Suprapubic skin (tissue), 4 donors: ENCODE data around the gene STARD3NL. TPM values are rescaled to one million over a fixed set of nuclear protein-coding genes. Genes with fewer than 3 reads are reported as not detected.
A peak's percentile ranks its signal among the peaks of the same experiment; 100 is the strongest.

Source experiments
- DNase-seq, 2 donors: peaks; one replicate each; pipeline ENCODE4 v3.0.0-alpha.2; 2019; ENCODE audit warnings: low spot score in 2 of 2
- H3K27ac ChIP-seq: fragments of 200-600 bp; sonication (generic); one replicate; pipeline ENCODE4 v1.5.1; 2019
- H3K27me3 ChIP-seq: fragments of 200-600 bp; sonication (generic); one replicate; pipeline ENCODE4 v1.5.1; 2019
- H3K36me3 ChIP-seq: fragments of 200-600 bp; sonication (generic); one replicate; pipeline ENCODE4 v1.5.1; 2019
- H3K4me1 ChIP-seq: fragments of 200-600 bp; sonication (generic); one replicate; pipeline ENCODE4 v1.5.1; 2019
- H3K4me3 ChIP-seq: fragments of 200-600 bp; sonication (generic); one replicate; pipeline ENCODE4 v1.5.1; 2019; ENCODE audit warnings: mild to moderate bottlenecking
- H3K9me3 ChIP-seq: fragments of 200-600 bp; sonication (generic); one replicate; pipeline ENCODE4 v1.5.1; 2019
- CTCF ChIP-seq, 2 donors: fragments of 200-600 bp in 1 of 2; fragments of 450-650 bp in 1 of 2; sonication (generic) in 1 of 2; IDR thresholded peaks; one replicate each; pipeline ENCODE4 v1.5.1; 2016 to 2019; ENCODE audit warnings: antibody characterized with exemption in 2 of 2, mild to moderate bottlenecking in 1 of 2, moderate library complexity in 1 of 2
- EP300 ChIP-seq: sonication (generic); formaldehyde crosslinking; IDR thresholded peaks from one replicate; pipeline ENCODE4 v1.6.1; 2017; ENCODE audit warnings: antibody characterized with exemption
- POLR2A ChIP-seq, 2 donors: fragments of 450-650 bp; IDR thresholded peaks; one replicate each; pipeline ENCODE4 v1.6.1; 2017; ENCODE audit warnings: antibody characterized with exemption in 2 of 2, mild to moderate bottlenecking in 2 of 2, moderate library complexity in 2 of 2
- POLR2AphosphoS5 ChIP-seq, 3 donors: sonication (generic); formaldehyde crosslinking; IDR thresholded peaks; one replicate each; pipeline ENCODE4 v1.6.1; 2017; ENCODE audit warnings: antibody characterized with exemption in 3 of 3
- WGBS: methylation state at CpG from one replicate; pipeline ENCODE4 v1.1.5; 2018; 5-methylcytosine and 5-hydroxymethylcytosine counted together
- total RNA-seq, 4 donors: library from RNA; depleted of rRNA; stranded (reverse); fragments of >200 nt; gene quantifications; one replicate each; pipeline ENCODE4 v1.1.0, GENCODE V29; 2016

Gene STARD3NL
- total RNA-seq, 4 donors from 2014 or later: 7.4 to 12.4 (median 7.9) TPM

- H3K4me3 ChIP-seq: peak overlapping the region; percentile 87
- H3K27me3 ChIP-seq: peaks cover 3% of the 10 kb centered on the region
- 5% methylated on average over 15 of the region's 15 CpGs for WGBS
- H3K9me3 ChIP-seq: no peaks in the 10 kb centered on the region
- H3K4me1 ChIP-seq: peaks cover 23% of the 10 kb centered on the region
- TF ChIP-seq EP300 (no peak), POLR2A (IDR thresholded peaks at IDR 0.05) (no peak), CTCF (IDR thresholded peaks at IDR 0.05) (no peak), POLR2AphosphoS5 (IDR thresholded peaks at IDR 0.05) (no peak)
- no peak for DNase-seq
- no peaks in the 10 kb centered on the region for H3K36me3 ChIP-seq
- peak overlapping the region; percentile 89 for H3K27ac ChIP-seq
Observed at GRCh38 chr7:38177621-38178003, 433 bp upstream of the STARD3NL start.

- H3K27me3 ChIP-seq: peaks cover 3% of the 10 kb centered on the region
- DNase-seq: no peak
- 6% methylated on average over 15 of the region's 15 CpGs for whole genome bisulfite sequencing
- TF ChIP-seq POLR2AphosphoS5 (IDR thresholded peaks at IDR 0.05) (no peak), EP300 (no peak), POLR2A (IDR thresholded peaks at IDR 0.05) (no peak), CTCF (IDR thresholded peaks at IDR 0.05) (no peak)
- no peaks in the 10 kb centered on the region for H3K36me3 ChIP-seq
- H3K9me3 ChIP-seq: no peaks in the 10 kb centered on the region
- peaks cover 23% of the 10 kb centered on the region for H3K4me1 ChIP-seq
- peak overlapping the region; percentile 89 for H3K27ac ChIP-seq
- H3K4me3 ChIP-seq: peak overlapping the region; percentile 87
Observed at GRCh38 chr7:38178695-38179344, 775 bp downstream of the STARD3NL start.

GRCh38 chr7:38179776-38180226 lies 1.8 kb downstream of the STARD3NL start:
- no peak overlapping the region for H3K4me3 ChIP-seq
- TF ChIP-seq POLR2A (IDR thresholded peaks at IDR 0.05): no peak
- no peak for TF ChIP-seq EP300
- TF ChIP-seq POLR2AphosphoS5 (IDR thresholded peaks at IDR 0.05): no peak
- TF ChIP-seq CTCF (IDR thresholded peaks at IDR 0.05): no peak

GRCh38 chr7:38181111-38181510 lies 3.1 kb downstream of the STARD3NL start:
- Histone ChIP-seq H3K27ac (no peak overlapping the region), H3K9me3 (no peaks in the 10 kb centered on the region), H3K4me3 (no peak overlapping the region), H3K4me1 (peaks cover 23% of the 10 kb centered on the region), H3K27me3 (no peaks in the 10 kb centered on the region), H3K36me3 (no peaks in the 10 kb centered on the region)
- TF ChIP-seq EP300 (no peak), POLR2A (IDR thresholded peaks at IDR 0.05) (no peak), CTCF (IDR thresholded peaks at IDR 0.05) (no peak), POLR2AphosphoS5 (IDR thresholded peaks at IDR 0.05) (no peak)
- WGBS: 88% methylated on average over 1 of the region's 1 CpG
- no peak for DNase-seq

More at GRCh38 chr7:38179776-38180226, 1.8 kb downstream of the STARD3NL start:
- 21% methylated on average over 2 of the region's 2 CpGs for WGBS
- H3K4me1 ChIP-seq: peaks cover 23% of the 10 kb centered on the region
- no peak overlapping the region for H3K27ac ChIP-seq
- H3K9me3 ChIP-seq: no peaks in the 10 kb centered on the region
- no peaks in the 10 kb centered on the region for H3K36me3 ChIP-seq
- peaks cover 3% of the 10 kb centered on the region for H3K27me3 ChIP-seq
- DNase-seq: no peak

- Histone ChIP-seq H3K27me3 (no peaks in the 10 kb centered on the region), H3K27ac (no peak overlapping the region), H3K36me3 (no peaks in the 10 kb centered on the region), H3K9me3 (no peaks in the 10 kb centered on the region), H3K4me1 (peaks cover 23% of the 10 kb centered on the region), H3K4me3 (no peak overlapping the region)
- TF ChIP-seq POLR2A (IDR thresholded peaks at IDR 0.05) (no peak), EP300 (no peak), CTCF (IDR thresholded peaks at IDR 0.05) (no peak), POLR2AphosphoS5 (IDR thresholded peaks at IDR 0.05) (no peak)
- WGBS: 79% methylated on average over 1 of the region's 1 CpG
- DNase-seq: no peak
Observed at GRCh38 chr7:38182450-38182849, 4.4 kb downstream of the STARD3NL start.
